ENCODE data around the gene CRAMP1. TPM values are rescaled to one million over a fixed set of nuclear protein-coding genes. Genes with fewer than 3 reads are reported as not detected.
A peak's percentile ranks its signal among the peaks of the same experiment; 100 is the strongest.

Gene CRAMP1
- total RNA-seq, 1 donor from 2014 or later, result 24.1 TPM

- H3K4me3 ChIP-seq, result no peak overlapping the region
- H3K36me3 ChIP-seq, result peaks cover 83% of the 10 kb centered on the region
Measured at GRCh38 chr16:1687427-1688316, 75.5 kb downstream of the CRAMP1 start.

GRCh38 chr16:1688807-1689560, 76.8 kb downstream of the CRAMP1 start:
- intact Hi-C loops (cut with DNase I), result no loop called here
- H3K27ac ChIP-seq, result peak overlapping the region; percentile 64
- H3K27me3 ChIP-seq (ENCODE audit: low read depth), result no peaks in the 10 kb centered on the region
- ATAC-seq, result peak; percentile 93 to 95
- H3K36me3 ChIP-seq, result peaks cover 88% of the 10 kb centered on the region
- no peak for TF ChIP-seq CTCF (IDR thresholded peaks at IDR 0.05)
- H3K4me1 ChIP-seq, result no peaks in the 10 kb centered on the region
- no peak overlapping the region for H3K4me3 ChIP-seq
- peak; percentile 71 for DNase-seq
- H3K9me3 ChIP-seq, result no peaks in the 10 kb centered on the region

More at GRCh38 chr16:1687427-1688316, 75.5 kb downstream of the CRAMP1 start:
- DNase-seq (no peak), ATAC-seq (no peak)
- intact Hi-C loops (cut with DNase I), result no loop called here
- H3K9me3 ChIP-seq, result no peaks in the 10 kb centered on the region
- H3K27me3 ChIP-seq (ENCODE audit: low read depth), result no peaks in the 10 kb centered on the region
- no peaks in the 10 kb centered on the region for H3K4me1 ChIP-seq
- no peak overlapping the region for H3K27ac ChIP-seq
- TF ChIP-seq CTCF (IDR thresholded peaks at IDR 0.05), result no peak

DNA sequence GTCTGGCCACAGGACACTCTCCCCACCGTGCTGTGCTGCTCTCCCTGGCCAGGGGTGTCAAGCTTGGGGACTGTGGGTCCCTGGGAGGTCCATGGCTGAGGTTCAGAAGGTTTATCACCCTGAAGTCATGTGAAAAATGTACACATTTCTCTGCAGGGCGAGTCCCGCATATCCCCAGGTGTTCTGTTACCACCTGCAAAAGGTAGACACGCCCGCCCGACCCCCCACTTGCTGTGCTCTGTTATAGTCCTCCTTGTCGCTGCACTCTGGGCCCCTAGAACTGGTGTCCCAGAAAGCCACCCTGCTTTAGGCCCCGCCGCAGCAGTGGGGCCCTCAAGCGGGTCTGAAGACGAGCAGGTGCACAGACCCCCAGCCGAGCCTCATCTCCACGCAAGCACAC, 77.7 kb downstream of the CRAMP1 start:
- H3K4me1 ChIP-seq, result no peaks in the 10 kb centered on the region
- no peak for DNase-seq
- no peaks in the 10 kb centered on the region for H3K9me3 ChIP-seq
- no peak for TF ChIP-seq CTCF (IDR thresholded peaks at IDR 0.05)
- peaks cover 88% of the 10 kb centered on the region for H3K36me3 ChIP-seq
- peak overlapping the region; percentile 64 for H3K27ac ChIP-seq
- peak in 1 of 2 donors; percentile 12 for ATAC-seq
- H3K4me3 ChIP-seq, result no peak overlapping the region
- no peaks in the 10 kb centered on the region for H3K27me3 ChIP-seq (ENCODE audit: low read depth)
- intact Hi-C loops (cut with DNase I), result no loop called here

DNA sequence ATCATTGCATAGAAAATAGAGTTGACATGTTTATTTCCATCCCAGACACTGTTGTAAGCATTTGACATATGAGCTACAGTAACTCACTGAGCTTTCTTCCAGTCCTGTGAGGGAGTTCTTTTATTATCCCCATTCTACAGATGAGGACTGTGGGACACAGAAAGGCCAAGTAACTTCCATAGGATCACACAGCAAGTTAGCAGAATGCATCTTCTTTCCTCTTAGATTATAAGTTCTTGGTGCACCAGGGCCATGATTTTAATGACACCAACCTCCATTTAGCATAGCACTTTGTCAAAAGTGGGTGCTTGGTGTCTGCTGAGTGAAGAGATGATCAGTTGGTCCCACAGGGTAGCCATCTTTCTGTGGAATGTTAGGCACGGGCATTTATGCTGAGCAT, 78.7 kb downstream of the CRAMP1 start:
- Histone ChIP-seq H3K9me3 (no peaks in the 10 kb centered on the region), H3K4me3 (no peak overlapping the region), H3K27ac (no peak overlapping the region), H3K36me3 (peaks cover 88% of the 10 kb centered on the region), H3K27me3 (ENCODE audit: low read depth) (no peaks in the 10 kb centered on the region), H3K4me1 (no peaks in the 10 kb centered on the region)
- ATAC-seq (no peak), DNase-seq (no peak)
- TF ChIP-seq CTCF (IDR thresholded peaks at IDR 0.05), result no peak
- intact Hi-C loops (cut with DNase I), result no loop called here

GRCh38 chr16:1691276-1691675, 79.1 kb downstream of the CRAMP1 start:
- no peak overlapping the region for H3K4me3 ChIP-seq
- H3K4me1 ChIP-seq, result no peaks in the 10 kb centered on the region
- intact Hi-C loops (cut with DNase I), result no loop called here
- H3K27me3 ChIP-seq (ENCODE audit: low read depth), result no peaks in the 10 kb centered on the region
- H3K36me3 ChIP-seq, result peaks cover 85% of the 10 kb centered on the region
- DNase-seq (no peak), ATAC-seq (no peak)
- no peaks in the 10 kb centered on the region for H3K9me3 ChIP-seq
- H3K27ac ChIP-seq, result no peak overlapping the region
- no peak for TF ChIP-seq CTCF (IDR thresholded peaks at IDR 0.05)
